Ovary (tissue), 3 donors: ENCODE results near the gene FAM136A.

Experiments
- CTCF ChIP-seq, 3 donors: fragments of 450-650 bp in 2 of 3; fragments of 200-600 bp in 1 of 3; IDR thresholded peaks; one replicate each; pipeline versions ENCODE4 v1.5.1 to v1.8.0; 2016 to 2022; ENCODE audit warnings: antibody characterized with exemption in 3 of 3, mild to moderate bottlenecking in 1 of 3
- EP300 ChIP-seq: sonication (generic); formaldehyde crosslinking; IDR thresholded peaks from one replicate; pipeline ENCODE4 v1.6.1; 2017; ENCODE audit warnings: antibody characterized with exemption
- POLR2A ChIP-seq: fragments of 450-650 bp; IDR thresholded peaks from one replicate; pipeline ENCODE4 v1.6.1; 2017; ENCODE audit warnings: antibody characterized with exemption, mild to moderate bottlenecking, moderate library complexity
- donor health status: DM: no; HTN: no; CAD: no.

GRCh38 chr2:70283500-70284191, 18.2 kb downstream of the FAM136A start:
- TF ChIP-seq CTCF (IDR thresholded peaks at IDR 0.05) (no peak), EP300 (no peak), POLR2A (no peak)
